KMS-11 (cell line): ENCODE measurements around the gene M1AP.

ENCODE experiments used
- H2AFZ ChIP-seq: fragments of 200-600 bp; sonication (generic); 2 replicates; pipeline ENCODE4 v1.6.1; 2016; ENCODE audit warnings: antibody characterized with exemption, mixed run types, low read depth
- H3K27ac ChIP-seq: fragments of 200-600 bp; sonication (generic); 2 replicates; pipeline ENCODE4 v1.6.1; 2016; ENCODE audit warnings: mild to moderate bottlenecking, mixed run types
- H3K27me3 ChIP-seq: fragments of 200-600 bp; sonication (generic); 2 replicates; pipeline ENCODE4 v1.6.1; 2017; ENCODE audit warnings: mild to moderate bottlenecking, low read depth, mixed run types, moderate library complexity; ENCODE audit not compliant: insufficient read depth
- H3K36me3 ChIP-seq: fragments of 200-600 bp; sonication (generic); 2 replicates; pipeline ENCODE4 v1.6.1; 2017; ENCODE audit warnings: mild to moderate bottlenecking, mixed run types; ENCODE audit not compliant: insufficient read depth
- H3K4me1 ChIP-seq: fragments of 200-600 bp; sonication (generic); 2 replicates; pipeline ENCODE4 v1.6.1; 2016; ENCODE audit warnings: mild to moderate bottlenecking, low read depth, mixed run types; ENCODE audit not compliant: poor library complexity, severe bottlenecking
- H3K4me2 ChIP-seq: fragments of 200-600 bp; sonication (generic); 2 replicates; pipeline ENCODE4 v1.7.0; 2016; ENCODE audit warnings: mild to moderate bottlenecking, mixed run types
- H3K4me3 ChIP-seq: fragments of 200-600 bp; sonication (generic); IDR thresholded peaks from 2 replicates; pipeline ENCODE4 v1.6.1; 2017; ENCODE audit warnings: low read depth, low read length, mixed read lengths; ENCODE audit not compliant: insufficient read depth
- H3K79me2 ChIP-seq: fragments of 200-600 bp; sonication (generic); 2 replicates; pipeline ENCODE4 v1.6.1; 2016; ENCODE audit warnings: low read depth, mixed run types; ENCODE audit not compliant: insufficient read depth
- H3K9ac ChIP-seq: fragments of 200-600 bp; sonication (generic); 2 replicates; pipeline ENCODE4 v1.6.1; 2016; ENCODE audit warnings: mild to moderate bottlenecking, mixed run types
- H4K20me1 ChIP-seq: fragments of 200-600 bp; sonication (generic); 2 replicates; pipeline ENCODE4 v1.6.1; 2016; ENCODE audit warnings: mild to moderate bottlenecking, mixed run types; ENCODE audit not compliant: insufficient read depth
- CTCF ChIP-seq: fragments of 200-600 bp; sonication (generic); conservative IDR thresholded peaks from 2 replicates; pipeline ENCODE4 v1.6.1; 2017; ENCODE audit warnings: low read depth, mild to moderate bottlenecking, antibody characterized with exemption, low read length, moderate library complexity, mixed read lengths

The M1AP gene

GRCh38 chr2:74531666-74532065 lies 116.5 kb downstream of the M1AP start:
- Histone ChIP-seq H2AFZ (no peak overlapping the region), H3K9ac (no peak overlapping the region), H3K79me2 (peaks cover 30% of the 10 kb centered on the region), H3K36me3 (peaks cover 2% of the 10 kb centered on the region; the same call in 1 of the 2 replicates), H3K27ac (no peak overlapping the region), H3K4me3 (no peak overlapping the region), H3K4me2 (peak overlapping the region; percentile 90; the same call in 1 of the 2 replicates), H4K20me1 (no peaks in the 10 kb centered on the region), H3K27me3 (no peaks in the 10 kb centered on the region), H3K4me1 (peaks cover 22% of the 10 kb centered on the region)
- no peak for TF ChIP-seq CTCF

- Histone ChIP-seq H3K4me1 (peaks cover 22% of the 10 kb centered on the region), H3K4me2 (peak overlapping the region; percentile 90), H3K79me2 (peaks cover 30% of the 10 kb centered on the region), H2AFZ (peak overlapping the region; percentile 65), H3K4me3 (peak overlapping the region; percentile 72), H3K9ac (peak overlapping the region; percentile 91), H3K27ac (peak overlapping the region; percentile 71), H3K27me3 (no peaks in the 10 kb centered on the region), H3K36me3 (peaks cover 4% of the 10 kb centered on the region; the same call in 1 of the 2 replicates), H4K20me1 (no peaks in the 10 kb centered on the region)
- TF ChIP-seq CTCF = no peak
Measured at GRCh38 chr2:74530239-74531187, 117.6 kb downstream of the M1AP start.

- peak within 1 kb of the TSS; percentile 72 for H3K4me3 ChIP-seq
- H4K20me1 ChIP-seq = no peaks in the 10 kb centered on the region
- peaks cover 4% of the 10 kb centered on the region; the same call in 1 of the 2 replicates for H3K36me3 ChIP-seq
- H3K4me1 ChIP-seq = peaks cover 22% of the 10 kb centered on the region
- H3K4me2 ChIP-seq = peak within 1 kb of the TSS; percentile 100
- peak within 1 kb of the TSS; percentile 72 for H2AFZ ChIP-seq
- TF ChIP-seq CTCF = no peak
- peak within 1 kb of the TSS; percentile 91 for H3K9ac ChIP-seq
- peak within 1 kb of the TSS; percentile 71 for H3K27ac ChIP-seq
- H3K79me2 ChIP-seq = peaks cover 30% of the 10 kb centered on the region
- no peaks in the 10 kb centered on the region for H3K27me3 ChIP-seq
Measured at GRCh38 chr2:74529357-74530238, 118.5 kb downstream of the M1AP start, which contains the start of the genes AUP1 and HTRA2. Gene AUP1 (minus strand): TSS chr2:74529706. CDS start chr2:74529629, 77 bp downstream. Gene HTRA2 (plus strand): TSS chr2:74529933. CDS start chr2:74530007, 74 bp downstream.

- H3K4me1 ChIP-seq = peaks cover 22% of the 10 kb centered on the region
- no peak for TF ChIP-seq CTCF
- H4K20me1 ChIP-seq = no peaks in the 10 kb centered on the region
- H3K4me3 ChIP-seq = no peak overlapping the region
- peaks cover 30% of the 10 kb centered on the region for H3K79me2 ChIP-seq
- peak overlapping the region; percentile 71 for H3K27ac ChIP-seq
- H2AFZ ChIP-seq = peak overlapping the region; percentile 72
- no peaks in the 10 kb centered on the region for H3K27me3 ChIP-seq
- peaks cover 4% of the 10 kb centered on the region; the same call in 1 of the 2 replicates for H3K36me3 ChIP-seq
- H3K4me2 ChIP-seq = peak overlapping the region; percentile 100
- peak overlapping the region; percentile 91 for H3K9ac ChIP-seq
Measured at GRCh38 chr2:74528600-74529356, 119.4 kb downstream of the M1AP start.
